ENCODE results near the gene YPEL1. TPM values are rescaled to one million over a fixed set of nuclear protein-coding genes. Genes with fewer than 3 reads are reported as not detected.
"Not testable (repeated sequence)": the region's sequence is repeated elsewhere in the genome, so short reads cannot be mapped to it uniquely, and the experiment has no call there.

The YPEL1 gene
- total and polyA plus RNA-seq, 4 donors = 0.83 to 4.8 (median 2.2) TPM

DNA sequence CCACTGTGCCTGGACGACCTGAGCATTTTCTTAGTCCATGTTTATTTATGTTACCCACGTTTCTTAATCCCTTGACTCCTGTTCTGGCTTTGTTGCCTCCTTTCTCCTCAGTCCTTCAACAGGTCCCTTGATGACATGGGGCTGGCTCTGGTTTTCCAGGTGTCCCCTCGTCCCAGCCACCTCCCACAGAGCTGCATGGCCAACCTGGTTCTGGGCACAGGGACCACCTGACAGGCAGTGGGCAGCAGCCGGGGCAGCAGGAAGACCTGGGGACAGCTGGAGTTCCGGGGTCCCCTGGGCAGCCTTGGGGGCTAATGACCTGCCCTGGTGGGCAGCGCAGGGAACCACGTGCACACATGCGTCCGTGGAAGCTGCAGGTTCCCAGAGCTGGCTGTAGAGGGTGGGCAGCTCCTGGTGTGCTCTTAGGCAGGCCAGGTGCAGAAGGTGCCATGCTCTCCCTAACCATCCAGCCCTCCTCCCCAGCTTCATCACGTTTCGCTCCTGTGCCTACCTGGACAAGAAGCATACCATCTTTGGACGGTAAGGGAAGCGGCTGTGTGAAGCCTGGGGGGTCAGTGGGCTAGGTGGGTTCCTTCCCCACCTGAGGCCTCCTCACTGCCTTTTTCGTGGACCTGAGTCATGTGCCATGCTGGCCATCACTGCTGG, 42.1 kb downstream of the YPEL1 start:
- Histone ChIP-seq H3K9me3 (ENCODE audit: control insufficient read depth in 4 of 4, low read length in 3 of 4) (no peaks in the 10 kb centered on the region), H3K27ac (ENCODE audit: low read depth in 1 of 2, low read length in 2 of 2) (no peak overlapping the region), H3K36me3 (ENCODE audit: control insufficient read depth in 4 of 4, insufficient read depth in 3 of 4, low read depth in 1 of 4, low read length in 3 of 4) (peaks cover 16 to 61% (median 26%) of the 10 kb centered on the region in 4 donors), H3K9ac (ENCODE audit: low read depth in 1 of 2, low read length in 2 of 2) (no peak overlapping the region), H3K4me3 (ENCODE audit: low read depth in 1 of 3, low read length in 3 of 3) (no peak overlapping the region), H3K27me3 (ENCODE audit: control insufficient read depth in 4 of 4, insufficient read depth in 4 of 4, low read length in 3 of 4) (no peaks in the 10 kb centered on the region), H3K4me1 (ENCODE audit: control insufficient read depth in 4 of 4, insufficient read depth in 4 of 4, low read length in 3 of 4) (no peaks in the 10 kb centered on the region)
- 93% methylated on average over 14 of the region's 14 CpGs for WGBS
- no peak for DNase-seq (ENCODE audit: low spot score)
- TF ChIP-seq GABPA (IDR thresholded peaks at IDR 0.05 in 1 of 2, conservative IDR thresholded peaks at IDR 0.05 in 1 of 2) = no peak
- TF ChIP-seq, protein P1, sequence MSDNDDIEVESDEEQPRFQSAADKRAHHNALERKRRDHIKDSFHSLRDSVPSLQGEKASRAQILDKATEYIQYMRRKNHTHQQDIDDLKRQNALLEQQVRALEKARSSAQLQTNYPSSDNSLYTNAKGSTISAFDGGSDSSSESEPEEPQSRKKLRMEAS (IDR thresholded peaks at IDR 0.05) = no peak
- no peak for TF ChIP-seq HNF4G (IDR thresholded peaks at IDR 0.05)
- no peak for TF ChIP-seq FOXA1 (IDR thresholded peaks at IDR 0.05)
- no peak for TF ChIP-seq JUND (IDR thresholded peaks at IDR 0.05)
- TF ChIP-seq HNF4A (conservative IDR thresholded peaks at IDR 0.05) = no peak
- TF ChIP-seq, protein P2, sequence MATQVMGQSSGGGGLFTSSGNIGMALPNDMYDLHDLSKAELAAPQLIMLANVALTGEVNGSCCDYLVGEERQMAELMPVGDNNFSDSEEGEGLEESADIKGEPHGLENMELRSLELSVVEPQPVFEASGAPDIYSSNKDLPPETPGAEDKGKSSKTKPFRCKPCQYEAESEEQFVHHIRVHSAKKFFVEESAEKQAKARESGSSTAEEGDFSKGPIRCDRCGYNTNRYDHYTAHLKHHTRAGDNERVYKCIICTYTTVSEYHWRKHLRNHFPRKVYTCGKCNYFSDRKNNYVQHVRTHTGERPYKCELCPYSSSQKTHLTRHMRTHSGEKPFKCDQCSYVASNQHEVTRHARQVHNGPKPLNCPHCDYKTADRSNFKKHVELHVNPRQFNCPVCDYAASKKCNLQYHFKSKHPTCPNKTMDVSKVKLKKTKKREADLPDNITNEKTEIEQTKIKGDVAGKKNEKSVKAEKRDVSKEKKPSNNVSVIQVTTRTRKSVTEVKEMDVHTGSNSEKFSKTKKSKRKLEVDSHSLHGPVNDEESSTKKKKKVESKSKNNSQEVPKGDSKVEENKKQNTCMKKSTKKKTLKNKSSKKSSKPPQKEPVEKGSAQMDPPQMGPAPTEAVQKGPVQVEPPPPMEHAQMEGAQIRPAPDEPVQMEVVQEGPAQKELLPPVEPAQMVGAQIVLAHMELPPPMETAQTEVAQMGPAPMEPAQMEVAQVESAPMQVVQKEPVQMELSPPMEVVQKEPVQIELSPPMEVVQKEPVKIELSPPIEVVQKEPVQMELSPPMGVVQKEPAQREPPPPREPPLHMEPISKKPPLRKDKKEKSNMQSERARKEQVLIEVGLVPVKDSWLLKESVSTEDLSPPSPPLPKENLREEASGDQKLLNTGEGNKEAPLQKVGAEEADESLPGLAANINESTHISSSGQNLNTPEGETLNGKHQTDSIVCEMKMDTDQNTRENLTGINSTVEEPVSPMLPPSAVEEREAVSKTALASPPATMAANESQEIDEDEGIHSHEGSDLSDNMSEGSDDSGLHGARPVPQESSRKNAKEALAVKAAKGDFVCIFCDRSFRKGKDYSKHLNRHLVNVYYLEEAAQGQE (IDR thresholded peaks at IDR 0.05) = no peak
- TF ChIP-seq TAF1 (conservative IDR thresholded peaks at IDR 0.05) = no peak
- no peak for TF ChIP-seq RAD21 (IDR thresholded peaks at IDR 0.05)
- no peak for TF ChIP-seq EGR1 (IDR thresholded peaks at IDR 0.05; ENCODE audit: low read depth in 2 of 2)
- no peak for TF ChIP-seq FOXA2 (IDR thresholded peaks at IDR 0.05)
- TF ChIP-seq SP1 (IDR thresholded peaks at IDR 0.05) = no peak

DNA sequence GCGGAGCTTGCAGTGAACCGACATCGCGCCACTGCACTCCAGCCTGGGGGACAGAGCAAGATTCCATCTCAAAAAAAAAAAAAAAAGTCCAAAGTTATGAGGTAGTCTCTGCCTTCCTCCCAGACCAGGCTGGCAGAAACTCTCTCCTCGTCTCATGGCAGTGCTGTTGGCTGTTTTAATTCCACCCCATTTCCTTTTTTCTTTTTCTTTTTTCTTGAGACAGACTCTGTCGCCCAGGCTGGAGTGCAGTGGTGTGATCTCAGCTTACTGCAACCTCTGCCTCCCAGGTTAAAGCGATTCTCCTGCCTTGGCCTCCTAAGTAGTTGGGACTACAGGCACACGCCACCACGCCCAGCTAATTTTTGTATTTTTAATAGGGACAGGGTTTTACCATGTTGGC, 42.7 kb downstream of the YPEL1 start:
- H3K36me3 ChIP-seq (ENCODE audit: control insufficient read depth in 4 of 4, insufficient read depth in 3 of 4, low read depth in 1 of 4, low read length in 3 of 4) = peaks cover 16 to 66% (median 28%) of the 10 kb centered on the region in 4 donors
- not testable (repeated sequence) for H3K27ac ChIP-seq (ENCODE audit: low read depth in 1 of 2, low read length in 2 of 2); H3K27me3 ChIP-seq (ENCODE audit: control insufficient read depth in 4 of 4, insufficient read depth in 4 of 4, low read length in 3 of 4); H3K9ac ChIP-seq (ENCODE audit: low read depth in 1 of 2, low read length in 2 of 2); H3K9me3 ChIP-seq (ENCODE audit: control insufficient read depth in 4 of 4, low read length in 3 of 4); H3K4me3 ChIP-seq (ENCODE audit: low read depth in 1 of 3, low read length in 3 of 3); H3K4me1 ChIP-seq (ENCODE audit: control insufficient read depth in 4 of 4, insufficient read depth in 4 of 4, low read length in 3 of 4); DNase-seq (ENCODE audit: low spot score)
- 95% methylated on average over 9 of the region's 9 CpGs for WGBS

DNA sequence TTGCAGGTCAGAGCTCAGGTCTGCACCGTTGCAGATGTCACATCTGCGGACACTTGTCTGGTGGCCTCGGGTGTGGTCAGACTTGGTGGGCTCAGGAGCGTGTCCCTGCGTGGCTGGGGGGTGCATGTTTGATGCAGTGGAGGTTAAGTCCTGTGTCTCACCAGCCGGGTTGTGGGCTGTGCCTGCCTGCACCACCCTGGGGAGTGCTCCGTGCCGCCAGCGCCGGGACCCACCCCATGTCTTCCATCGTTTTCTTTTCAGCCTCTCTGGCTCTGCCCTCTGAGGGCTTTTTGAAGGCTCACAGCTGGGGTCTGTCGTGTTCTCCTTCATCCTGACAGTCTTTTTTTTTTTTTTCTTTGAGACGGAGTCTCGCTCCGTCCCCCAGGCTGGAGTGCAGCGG, 43.8 kb downstream of the YPEL1 start:
- no peak for DNase-seq (ENCODE audit: low spot score)
- H3K27me3 ChIP-seq (ENCODE audit: control insufficient read depth in 4 of 4, insufficient read depth in 4 of 4, low read length in 3 of 4) = no peaks in the 10 kb centered on the region
- no peak overlapping the region for H3K27ac ChIP-seq (ENCODE audit: low read depth in 1 of 2, low read length in 2 of 2)
- no peaks in the 10 kb centered on the region for H3K9me3 ChIP-seq (ENCODE audit: control insufficient read depth in 4 of 4, low read length in 3 of 4)
- no peak overlapping the region for H3K4me3 ChIP-seq (ENCODE audit: low read depth in 1 of 3, low read length in 3 of 3)
- no peak for TF ChIP-seq YY1 (IDR thresholded peaks at IDR 0.05)
- no peaks in the 10 kb centered on the region for H3K4me1 ChIP-seq (ENCODE audit: control insufficient read depth in 4 of 4, insufficient read depth in 4 of 4, low read length in 3 of 4)
- WGBS = 89% methylated on average over 16 of the region's 16 CpGs
- H3K36me3 ChIP-seq (ENCODE audit: control insufficient read depth in 4 of 4, insufficient read depth in 3 of 4, low read depth in 1 of 4, low read length in 3 of 4) = peaks cover 12 to 67% (median 23%) of the 10 kb centered on the region in 4 donors
- no peak overlapping the region for H3K9ac ChIP-seq (ENCODE audit: low read depth in 1 of 2, low read length in 2 of 2)

All from liver (tissue), 9 donors.